SK-N-SH (cell line): ENCODE results near the gene ADAMTS17. TPM values are rescaled to one million over a fixed set of nuclear protein-coding genes. Genes with fewer than 3 reads are reported as not detected.

Source experiments
- CTCF ChIA-PET: fragments of 300-600, 350-600 bp; formaldehyde crosslinking; extraction: SDS; loops from one replicate; lab custom pipeline; 2021; lab: Yijun Ruan, JAX
- POLR2A ChIA-PET: fragments of 350-600 bp; sonication (Branson Sonifier 250); formaldehyde crosslinking; extraction: SDS; loops from one replicate; lab custom pipeline; 2020; ENCODE audit warnings: antibody characterized with exemption, inconsistent platforms; lab: Yijun Ruan, JAX
- DNase-seq: peaks from one replicate; pipeline ENCODE4 v3.0.0; 2012
- H2AFZ ChIP-seq: fragments of 200-600 bp; sonication (generic); 2 replicates; pipeline ENCODE4 v1.8.1; 2016; ENCODE audit warnings: antibody characterized with exemption, mild to moderate bottlenecking, low read depth
- H3F3A ChIP-seq: fragments of 200-600 bp; sonication (generic); replicated peaks from 2 replicates; pipeline ENCODE3; 2016; ENCODE audit warnings: antibody characterized with exemption, mild to moderate bottlenecking; ENCODE audit not compliant: insufficient read depth
- H3K27ac ChIP-seq, 2 experiments: fragments of 200-500 bp in 1 of 2; fragments of 200-600 bp in 1 of 2; sonication (Bioruptor generic) in 1 of 2; sonication (generic), shearing (Covaris generic) in 1 of 2; 2 replicates each; pipeline versions ENCODE4 v1.5.1 to v1.6.1; 2014 to 2016; ENCODE audit warnings: low read depth in 2 of 2, inconsistent platforms in 1 of 2, low read length in 1 of 2, mild to moderate bottlenecking in 1 of 2, mixed read lengths in 1 of 2
- H3K27me3 ChIP-seq: fragments of 200-600 bp; sonication (generic), shearing (Covaris generic); 2 replicates; pipeline ENCODE4 v1.6.1; 2016; ENCODE audit warnings: mixed run types; ENCODE audit not compliant: insufficient read depth
- H3K36me3 ChIP-seq, 2 experiments: fragments of 200-500 bp in 1 of 2; fragments of 200-600 bp in 1 of 2; sonication (Bioruptor generic) in 1 of 2; sonication (generic) in 1 of 2; replicated peaks in 1 of 2; 2 replicates each; pipeline versions ENCODE3 to v1.5.1; 2014 to 2016; ENCODE audit warnings: low read length in 1 of 2, mild to moderate bottlenecking in 1 of 2; ENCODE audit not compliant: insufficient read depth in 2 of 2, control insufficient read depth in 1 of 2
- H3K4me1 ChIP-seq, 2 experiments: fragments of 200-500 bp in 1 of 2; fragments of 200-600 bp in 1 of 2; sonication (Bioruptor generic) in 1 of 2; sonication (generic), shearing (Covaris generic) in 1 of 2; 2 replicates each; pipeline versions ENCODE4 v1.5.1 to v1.6.1; 2014 to 2016; ENCODE audit warnings: low read depth in 1 of 2, low read length in 1 of 2, mixed run types in 1 of 2; ENCODE audit not compliant: insufficient read depth in 2 of 2, control insufficient read depth in 1 of 2
- H3K4me2 ChIP-seq: fragments of 200-600 bp; sonication (generic), shearing (Covaris generic); 2 replicates; pipeline ENCODE4 v1.6.1; 2017; ENCODE audit warnings: mixed run types
- H3K4me3 ChIP-seq, 2 experiments: fragments of 200-500 bp in 1 of 2; fragments of 200-600 bp in 1 of 2; sonication (Bioruptor generic) in 1 of 2; sonication (generic), shearing (Covaris generic) in 1 of 2; 2 replicates each; pipeline versions ENCODE4 v1.5.1 to v1.8.1; 2014 to 2016; ENCODE audit warnings: low read depth in 2 of 2, inconsistent platforms in 1 of 2, low read length in 1 of 2, mild to moderate bottlenecking in 1 of 2, mixed read lengths in 1 of 2, moderate library complexity in 1 of 2
- H3K79me2 ChIP-seq: fragments of 200-600 bp; sonication (generic); 2 replicates; pipeline ENCODE4 v1.8.1; 2017; ENCODE audit warnings: mild to moderate bottlenecking; ENCODE audit not compliant: insufficient read depth
- H3K9ac ChIP-seq: fragments of 200-600 bp; sonication (generic); 2 replicates; pipeline ENCODE4 v1.6.1; 2017; ENCODE audit warnings: mixed run types
- H3K9me2 ChIP-seq: fragments of 200-600 bp; sonication (generic); 2 replicates; pipeline ENCODE4 v1.6.1; 2017; ENCODE audit warnings: mixed run types
- H3K9me3 ChIP-seq: fragments of 200-600 bp; sonication (generic); 2 replicates; pipeline ENCODE4 v1.6.1; 2017; ENCODE audit warnings: mixed run types, mild to moderate bottlenecking, moderate library complexity
- H4K20me1 ChIP-seq: fragments of 200-600 bp; sonication (generic); 2 replicates; pipeline ENCODE4 v1.6.1; 2017; ENCODE audit warnings: mild to moderate bottlenecking, mixed run types; ENCODE audit not compliant: insufficient read depth
- CHD2 ChIP-seq: fragments of 150-350 bp; IDR thresholded peaks from 2 replicates; pipeline ENCODE4 v1.6.1; 2018; ENCODE audit warnings: low read length; ENCODE audit not compliant: partially characterized antibody
- ELF1 ChIP-seq: IDR thresholded peaks from 2 replicates; pipeline ENCODE4 v1.4.0; 2012
- FOXJ3 ChIP-seq: sonication (generic); formaldehyde crosslinking; IDR thresholded peaks from 2 replicates; pipeline ENCODE4 v1.5.1; 2020; ENCODE audit warnings: mild to moderate bottlenecking, missing genetic modification reagents
- GABPA ChIP-seq: IDR thresholded peaks from 2 replicates; pipeline ENCODE4 v1.4.0; 2012; ENCODE audit warnings: low read depth, mild to moderate bottlenecking
- GATA2 ChIP-seq: sonication (generic); formaldehyde crosslinking; IDR thresholded peaks from 2 replicates; pipeline ENCODE4 v1.5.0; 2020; ENCODE audit warnings: mild to moderate bottlenecking, missing genetic modification reagents
- MAX ChIP-seq: IDR thresholded peaks from 2 replicates; pipeline ENCODE4 v1.4.0; 2012; ENCODE audit warnings: low read depth
- MEF2A ChIP-seq: IDR thresholded peaks from 2 replicates; pipeline ENCODE4 v1.4.0; 2012; ENCODE audit warnings: low read depth, borderline replicate concordance
- NFIC ChIP-seq: IDR thresholded peaks from 2 replicates; pipeline ENCODE4 v1.4.0; 2012; ENCODE audit warnings: borderline replicate concordance
- PBX3 ChIP-seq: IDR thresholded peaks from 2 replicates; pipeline ENCODE4; 2012
- POLR2AphosphoS5 ChIP-seq: IDR thresholded peaks from 2 replicates; pipeline ENCODE4 v1.6.1; 2012; ENCODE audit warnings: low read depth, low read length
- RAD21 ChIP-seq: IDR thresholded peaks from 2 replicates; pipeline ENCODE4 v1.6.1; 2012; ENCODE audit warnings: mild to moderate bottlenecking, low read length
- RCOR1 ChIP-seq: fragments of 150-350 bp; IDR thresholded peaks from 2 replicates; pipeline ENCODE4 v1.6.1; 2017; ENCODE audit warnings: antibody characterized with exemption, low read length
- RFX5 ChIP-seq: IDR thresholded peaks from 2 replicates; pipeline ENCODE4 v1.6.1; 2012; ENCODE audit warnings: mild to moderate bottlenecking, improper control_type of control experiment, low read length
- SIN3A ChIP-seq: IDR thresholded peaks from 2 replicates; pipeline ENCODE4 v1.6.1; 2012; ENCODE audit warnings: low read depth, mild to moderate bottlenecking, low read length, moderate library complexity, borderline replicate concordance
- TAF1 ChIP-seq: IDR thresholded peaks from 2 replicates; pipeline ENCODE4 v1.6.1; 2012; ENCODE audit warnings: low read depth, mild to moderate bottlenecking, low read length, moderate library complexity, borderline replicate concordance
- TCF12 ChIP-seq: IDR thresholded peaks from 2 replicates; pipeline ENCODE4 v1.4.0; 2012
- USF1 ChIP-seq: IDR thresholded peaks from 2 replicates; pipeline ENCODE4 v1.4.0; 2012; ENCODE audit warnings: low read depth, borderline replicate concordance
- USF2 ChIP-seq: fragments of 150-350 bp; IDR thresholded peaks from 2 replicates; pipeline ENCODE4 v1.6.1; 2017; ENCODE audit warnings: antibody characterized with exemption, low read length, low read depth, borderline replicate concordance
- WGBS: methylation state at CpG from one replicate; pipeline ENCODE4 v1.1.6; 2017; ENCODE audit warnings: low lambda C conversion rate; 5-methylcytosine and 5-hydroxymethylcytosine counted together
- polyA plus RNA-seq, 3 experiments: library from polyadenylated mRNA; depleted of rRNA; stranded (reverse); fragments of >200 nt; gene quantifications; 2 replicates each; pipeline ENCODE4 v1.2.3, GENCODE V29; 2012
- TF ChIP-seq, protein P1 (sequence below): fragments of 200-600 bp; sonication (generic); IDR thresholded peaks from 2 replicates; pipeline ENCODE4 v1.6.1; 2017; ENCODE audit warnings: antibody characterized with exemption, mild to moderate bottlenecking, moderate library complexity

The ADAMTS17 gene
- polyA plus RNA-seq, 1 of the 3 experiments (the other 2 are of a cell fraction), result not detected

DNA sequence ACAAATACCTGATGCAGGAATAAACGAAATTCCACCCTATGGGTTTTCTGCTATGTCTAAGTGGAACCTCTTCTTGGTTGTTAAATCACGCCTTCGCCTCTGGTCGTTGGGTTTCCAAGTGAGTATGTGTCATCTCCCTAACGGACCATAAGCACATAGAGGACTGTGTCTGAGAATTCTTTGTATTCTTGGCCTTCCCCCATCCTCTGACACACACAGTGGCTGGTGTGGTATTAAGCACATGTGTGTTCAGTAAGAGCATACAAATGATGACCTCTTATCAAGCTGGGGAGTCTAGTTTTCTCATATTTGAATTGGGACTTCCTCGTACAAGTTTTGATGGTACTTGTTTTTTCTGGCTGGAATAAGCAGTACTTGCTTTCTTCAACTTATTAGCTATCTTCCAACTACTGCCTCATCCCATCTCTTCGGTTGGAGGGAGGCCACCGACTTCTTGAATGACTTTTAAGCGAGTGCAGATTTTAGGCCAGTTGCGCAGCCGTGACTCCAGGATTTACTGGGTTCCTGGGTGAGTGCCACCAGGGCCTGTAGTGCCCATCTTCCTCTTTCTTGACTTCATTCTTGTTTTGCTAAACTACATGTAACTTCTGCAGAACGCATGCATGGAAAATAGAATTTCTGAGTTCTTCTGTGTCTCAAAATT is 240.2 kb downstream of the ADAMTS17 start:
- CTCF ChIA-PET, result interaction anchor here (1.1 to 3.2 kb wide), 2 partner anchors 237 to 241 kb away, joined by 3 to 9 read pairs; no protein-coding TSS in a partner anchor
- no peak overlapping the region for H3K4me2 ChIP-seq
- no peaks in the 10 kb centered on the region for H3K27me3 ChIP-seq
- H3K9ac ChIP-seq, result no peak overlapping the region
- no peaks in the 10 kb centered on the region for H3K79me2 ChIP-seq
- peaks cover 0 to 5% of the 10 kb centered on the region in 2 experiments; a peak in 1 of 4 replicates for H3K4me1 ChIP-seq
- no peaks in the 10 kb centered on the region for H3K9me3 ChIP-seq
- no peak for DNase-seq
- H3K9me2 ChIP-seq, result no peaks in the 10 kb centered on the region
- no peaks in the 10 kb centered on the region for H4K20me1 ChIP-seq
- 47% methylated on average over 12 of the region's 12 CpGs for WGBS
- POLR2A ChIA-PET, result interaction anchor here (0.7 kb wide), 1 partner anchor 795 kb away, joined by 4 read pairs; no protein-coding TSS in a partner anchor
- no peak overlapping the region for H3K4me3 ChIP-seq
- H3F3A ChIP-seq, result no peaks in the 10 kb centered on the region
- TF ChIP-seq RFX5 (no peak), CHD2 (no peak), RCOR1 (no peak), GABPA (no peak), ELF1 (no peak), RAD21 (no peak), NFIC (no peak), POLR2AphosphoS5 (no peak), TAF1 (no peak), PBX3 (no peak), TCF12 (no peak), GATA2 (CRISPR knock-in tag) (no peak), MEF2A (no peak), USF1 (no peak), USF2 (no peak), FOXJ3 (no peak), SIN3A (no peak), MAX (no peak)
- TF ChIP-seq, protein P1, sequence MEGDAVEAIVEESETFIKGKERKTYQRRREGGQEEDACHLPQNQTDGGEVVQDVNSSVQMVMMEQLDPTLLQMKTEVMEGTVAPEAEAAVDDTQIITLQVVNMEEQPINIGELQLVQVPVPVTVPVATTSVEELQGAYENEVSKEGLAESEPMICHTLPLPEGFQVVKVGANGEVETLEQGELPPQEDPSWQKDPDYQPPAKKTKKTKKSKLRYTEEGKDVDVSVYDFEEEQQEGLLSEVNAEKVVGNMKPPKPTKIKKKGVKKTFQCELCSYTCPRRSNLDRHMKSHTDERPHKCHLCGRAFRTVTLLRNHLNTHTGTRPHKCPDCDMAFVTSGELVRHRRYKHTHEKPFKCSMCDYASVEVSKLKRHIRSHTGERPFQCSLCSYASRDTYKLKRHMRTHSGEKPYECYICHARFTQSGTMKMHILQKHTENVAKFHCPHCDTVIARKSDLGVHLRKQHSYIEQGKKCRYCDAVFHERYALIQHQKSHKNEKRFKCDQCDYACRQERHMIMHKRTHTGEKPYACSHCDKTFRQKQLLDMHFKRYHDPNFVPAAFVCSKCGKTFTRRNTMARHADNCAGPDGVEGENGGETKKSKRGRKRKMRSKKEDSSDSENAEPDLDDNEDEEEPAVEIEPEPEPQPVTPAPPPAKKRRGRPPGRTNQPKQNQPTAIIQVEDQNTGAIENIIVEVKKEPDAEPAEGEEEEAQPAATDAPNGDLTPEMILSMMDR, result no peak
- H3K27ac ChIP-seq, result no peak overlapping the region
- no peaks in the 10 kb centered on the region for H3K36me3 ChIP-seq
- no peak overlapping the region for H2AFZ ChIP-seq
